ENCODE data around the gene OLA1.
A peak's percentile ranks its signal among the peaks of the same experiment; 100 is the strongest.

Gene OLA1

GRCh38 chr2:174085781-174086180 lies 162.6 kb downstream of the OLA1 start:
- no peaks in the 10 kb centered on the region for H3K36me3 ChIP-seq (ENCODE audit: control insufficient read depth, insufficient read depth, low read length)
- no peak overlapping the region for H3K9ac ChIP-seq (ENCODE audit: low read depth, low read length)
- H3K4me3 ChIP-seq (ENCODE audit: low read depth, low read length): no peak overlapping the region
- no peaks in the 10 kb centered on the region for H3K27me3 ChIP-seq (ENCODE audit: control insufficient read depth, insufficient read depth, low read length)
- no peaks in the 10 kb centered on the region for H3K9me3 ChIP-seq (ENCODE audit: control insufficient read depth, insufficient read depth, low read length)
- peaks cover 21% of the 10 kb centered on the region for H3K4me1 ChIP-seq (ENCODE audit: control insufficient read depth, insufficient read depth, low read length)
- no peak overlapping the region for H3K27ac ChIP-seq (ENCODE audit: low read depth, low read length)

- Histone ChIP-seq H3K9me3 (ENCODE audit: control insufficient read depth, insufficient read depth, low read length) (no peaks in the 10 kb centered on the region), H3K27me3 (ENCODE audit: control insufficient read depth, insufficient read depth, low read length) (no peaks in the 10 kb centered on the region), H3K9ac (ENCODE audit: low read depth, low read length) (no peak overlapping the region), H3K4me3 (ENCODE audit: low read depth, low read length) (no peak overlapping the region), H3K36me3 (ENCODE audit: control insufficient read depth, insufficient read depth, low read length) (no peaks in the 10 kb centered on the region), H3K27ac (ENCODE audit: low read depth, low read length) (peak overlapping the region; percentile 53), H3K4me1 (ENCODE audit: control insufficient read depth, insufficient read depth, low read length) (peaks cover 24% of the 10 kb centered on the region)
Measured at GRCh38 chr2:174083843-174084458, 164.4 kb downstream of the OLA1 start.

GRCh38 chr2:174080672-174081121 lies 167.6 kb downstream of the OLA1 start:
- no peaks in the 10 kb centered on the region for H3K27me3 ChIP-seq (ENCODE audit: control insufficient read depth, insufficient read depth, low read length)
- no peaks in the 10 kb centered on the region for H3K9me3 ChIP-seq (ENCODE audit: control insufficient read depth, insufficient read depth, low read length)
- H3K27ac ChIP-seq (ENCODE audit: low read depth, low read length): no peak overlapping the region
- no peak overlapping the region for H3K9ac ChIP-seq (ENCODE audit: low read depth, low read length)
- peaks cover 31% of the 10 kb centered on the region for H3K4me1 ChIP-seq (ENCODE audit: control insufficient read depth, insufficient read depth, low read length)
- no peak overlapping the region for H3K4me3 ChIP-seq (ENCODE audit: low read depth, low read length)
- no peaks in the 10 kb centered on the region; the same call in 1 of the 2 replicates for H3K36me3 ChIP-seq (ENCODE audit: control insufficient read depth, insufficient read depth, low read length)

- H3K27me3 ChIP-seq (ENCODE audit: control insufficient read depth, insufficient read depth, low read length): no peaks in the 10 kb centered on the region
- no peaks in the 10 kb centered on the region for H3K9me3 ChIP-seq (ENCODE audit: control insufficient read depth, insufficient read depth, low read length)
- no peak overlapping the region for H3K9ac ChIP-seq (ENCODE audit: low read depth, low read length)
- H3K36me3 ChIP-seq (ENCODE audit: control insufficient read depth, insufficient read depth, low read length): peaks cover 6% of the 10 kb centered on the region
- H3K4me1 ChIP-seq (ENCODE audit: control insufficient read depth, insufficient read depth, low read length): peaks cover 15% of the 10 kb centered on the region; the same call in 1 of the 2 replicates
- no peak overlapping the region for H3K4me3 ChIP-seq (ENCODE audit: low read depth, low read length)
- H3K27ac ChIP-seq (ENCODE audit: low read depth, low read length): no peak overlapping the region
Measured at GRCh38 chr2:174078275-174078674, 170.1 kb downstream of the OLA1 start.

GRCh38 chr2:174076975-174077374 lies 171.4 kb downstream of the OLA1 start:
- Histone ChIP-seq H3K9me3 (ENCODE audit: control insufficient read depth, insufficient read depth, low read length) (no peaks in the 10 kb centered on the region), H3K27ac (ENCODE audit: low read depth, low read length) (no peak overlapping the region), H3K36me3 (ENCODE audit: control insufficient read depth, insufficient read depth, low read length) (peaks cover 6% of the 10 kb centered on the region), H3K4me1 (ENCODE audit: control insufficient read depth, insufficient read depth, low read length) (peaks cover 19% of the 10 kb centered on the region), H3K9ac (ENCODE audit: low read depth, low read length) (no peak overlapping the region), H3K4me3 (ENCODE audit: low read depth, low read length) (no peak overlapping the region), H3K27me3 (ENCODE audit: control insufficient read depth, insufficient read depth, low read length) (no peaks in the 10 kb centered on the region)

- Histone ChIP-seq H3K27me3 (ENCODE audit: control insufficient read depth, insufficient read depth, low read length) (no peaks in the 10 kb centered on the region), H3K4me3 (ENCODE audit: low read depth, low read length) (no peak overlapping the region)
Measured at GRCh38 chr2:174076040-174076439, 172.3 kb downstream of the OLA1 start.

GRCh38 chr2:174074831-174075230 lies 173.5 kb downstream of the OLA1 start:
- Histone ChIP-seq H3K27me3 (ENCODE audit: control insufficient read depth, insufficient read depth, low read length) (no peaks in the 10 kb centered on the region), H3K9ac (ENCODE audit: low read depth, low read length) (no peak overlapping the region), H3K9me3 (ENCODE audit: control insufficient read depth, insufficient read depth, low read length) (no peaks in the 10 kb centered on the region), H3K4me1 (ENCODE audit: control insufficient read depth, insufficient read depth, low read length) (peaks cover 26% of the 10 kb centered on the region), H3K36me3 (ENCODE audit: control insufficient read depth, insufficient read depth, low read length) (peaks cover 6% of the 10 kb centered on the region), H3K27ac (ENCODE audit: low read depth, low read length) (no peak overlapping the region), H3K4me3 (ENCODE audit: low read depth, low read length) (no peak overlapping the region)

More at GRCh38 chr2:174076040-174076439, 172.3 kb downstream of the OLA1 start:
- Histone ChIP-seq H3K9me3 (ENCODE audit: control insufficient read depth, insufficient read depth, low read length) (no peaks in the 10 kb centered on the region), H3K9ac (ENCODE audit: low read depth, low read length) (no peak overlapping the region), H3K27ac (ENCODE audit: low read depth, low read length) (no peak overlapping the region), H3K36me3 (ENCODE audit: control insufficient read depth, insufficient read depth, low read length) (peaks cover 6% of the 10 kb centered on the region), H3K4me1 (ENCODE audit: control insufficient read depth, insufficient read depth, low read length) (peaks cover 25% of the 10 kb centered on the region)

- H3K27ac ChIP-seq (ENCODE audit: low read depth, low read length): no peak overlapping the region
- H3K36me3 ChIP-seq (ENCODE audit: control insufficient read depth, insufficient read depth, low read length): peaks cover 6% of the 10 kb centered on the region
- H3K4me3 ChIP-seq (ENCODE audit: low read depth, low read length): no peak overlapping the region
- no peaks in the 10 kb centered on the region for H3K9me3 ChIP-seq (ENCODE audit: control insufficient read depth, insufficient read depth, low read length)
- H3K27me3 ChIP-seq (ENCODE audit: control insufficient read depth, insufficient read depth, low read length): no peaks in the 10 kb centered on the region
- H3K4me1 ChIP-seq (ENCODE audit: control insufficient read depth, insufficient read depth, low read length): peaks cover 20% of the 10 kb centered on the region
- H3K9ac ChIP-seq (ENCODE audit: low read depth, low read length): no peak overlapping the region
Measured at GRCh38 chr2:174072857-174073256, 175.5 kb downstream of the OLA1 start.

- no peaks in the 10 kb centered on the region for H3K9me3 ChIP-seq (ENCODE audit: control insufficient read depth, insufficient read depth, low read length)
- H3K4me1 ChIP-seq (ENCODE audit: control insufficient read depth, insufficient read depth, low read length): peaks cover 20% of the 10 kb centered on the region
- H3K36me3 ChIP-seq (ENCODE audit: control insufficient read depth, insufficient read depth, low read length): peaks cover 6% of the 10 kb centered on the region
- no peak overlapping the region for H3K4me3 ChIP-seq (ENCODE audit: low read depth, low read length)
- H3K27ac ChIP-seq (ENCODE audit: low read depth, low read length): no peak overlapping the region
- H3K9ac ChIP-seq (ENCODE audit: low read depth, low read length): no peak overlapping the region
- no peaks in the 10 kb centered on the region for H3K27me3 ChIP-seq (ENCODE audit: control insufficient read depth, insufficient read depth, low read length)
Measured at GRCh38 chr2:174072069-174072468, 176.3 kb downstream of the OLA1 start.

- Histone ChIP-seq H3K9ac (ENCODE audit: low read depth, low read length) (no peak overlapping the region), H3K27ac (ENCODE audit: low read depth, low read length) (no peak overlapping the region), H3K9me3 (ENCODE audit: control insufficient read depth, insufficient read depth, low read length) (no peaks in the 10 kb centered on the region), H3K36me3 (ENCODE audit: control insufficient read depth, insufficient read depth, low read length) (peaks cover 6% of the 10 kb centered on the region), H3K27me3 (ENCODE audit: control insufficient read depth, insufficient read depth, low read length) (no peaks in the 10 kb centered on the region), H3K4me3 (ENCODE audit: low read depth, low read length) (no peak overlapping the region), H3K4me1 (ENCODE audit: control insufficient read depth, insufficient read depth, low read length) (peaks cover 20% of the 10 kb centered on the region)
Measured at GRCh38 chr2:174071321-174071720, 177.0 kb downstream of the OLA1 start.

GRCh38 chr2:174070281-174070680 lies 178.1 kb downstream of the OLA1 start:
- no peak overlapping the region for H3K27ac ChIP-seq (ENCODE audit: low read depth, low read length)
- no peaks in the 10 kb centered on the region for H3K9me3 ChIP-seq (ENCODE audit: control insufficient read depth, insufficient read depth, low read length)
- H3K9ac ChIP-seq (ENCODE audit: low read depth, low read length): no peak overlapping the region
- H3K36me3 ChIP-seq (ENCODE audit: control insufficient read depth, insufficient read depth, low read length): peaks cover 6% of the 10 kb centered on the region
- H3K4me1 ChIP-seq (ENCODE audit: control insufficient read depth, insufficient read depth, low read length): peaks cover 16% of the 10 kb centered on the region
- no peaks in the 10 kb centered on the region for H3K27me3 ChIP-seq (ENCODE audit: control insufficient read depth, insufficient read depth, low read length)
- no peak overlapping the region for H3K4me3 ChIP-seq (ENCODE audit: low read depth, low read length)

Data from HUES48 (cell line).